ENCODE measurements around the gene MRPL18. TPM values are rescaled to one million over a fixed set of nuclear protein-coding genes. Genes with fewer than 3 reads are reported as not detected.

The MRPL18 gene
- total and polyA plus RNA-seq, 2 of the 4 experiments (the other 2 are of a cell fraction): 53.4 to 56.8 TPM

- no peak overlapping the region for H4K5ac ChIP-seq (ENCODE audit: low read depth, low read length)
- no peak overlapping the region for H3K4ac ChIP-seq (ENCODE audit: low read depth, low read length)
- H3K9me3 ChIP-seq (ENCODE audit: control insufficient read depth, insufficient read depth, low read length): peaks cover 2% of the 10 kb centered on the region; the same call in 1 of the 2 replicates
- H4K8ac ChIP-seq (ENCODE audit: low read depth in 2 of 2, low read length in 2 of 2): no peak overlapping the region
- H3K27me3 ChIP-seq (ENCODE audit: control insufficient read depth, insufficient read depth, low read length): peaks cover 27% of the 10 kb centered on the region
- no peak overlapping the region for H3K27ac ChIP-seq (ENCODE audit: insufficient read depth, low read length)
- TF ChIP-seq, protein P1, sequence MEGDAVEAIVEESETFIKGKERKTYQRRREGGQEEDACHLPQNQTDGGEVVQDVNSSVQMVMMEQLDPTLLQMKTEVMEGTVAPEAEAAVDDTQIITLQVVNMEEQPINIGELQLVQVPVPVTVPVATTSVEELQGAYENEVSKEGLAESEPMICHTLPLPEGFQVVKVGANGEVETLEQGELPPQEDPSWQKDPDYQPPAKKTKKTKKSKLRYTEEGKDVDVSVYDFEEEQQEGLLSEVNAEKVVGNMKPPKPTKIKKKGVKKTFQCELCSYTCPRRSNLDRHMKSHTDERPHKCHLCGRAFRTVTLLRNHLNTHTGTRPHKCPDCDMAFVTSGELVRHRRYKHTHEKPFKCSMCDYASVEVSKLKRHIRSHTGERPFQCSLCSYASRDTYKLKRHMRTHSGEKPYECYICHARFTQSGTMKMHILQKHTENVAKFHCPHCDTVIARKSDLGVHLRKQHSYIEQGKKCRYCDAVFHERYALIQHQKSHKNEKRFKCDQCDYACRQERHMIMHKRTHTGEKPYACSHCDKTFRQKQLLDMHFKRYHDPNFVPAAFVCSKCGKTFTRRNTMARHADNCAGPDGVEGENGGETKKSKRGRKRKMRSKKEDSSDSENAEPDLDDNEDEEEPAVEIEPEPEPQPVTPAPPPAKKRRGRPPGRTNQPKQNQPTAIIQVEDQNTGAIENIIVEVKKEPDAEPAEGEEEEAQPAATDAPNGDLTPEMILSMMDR (conservative IDR thresholded peaks at IDR 0.05; ENCODE audit: low read depth, low read length): no peak
- TF ChIP-seq MXI1 (IDR thresholded peaks at IDR 0.05; ENCODE audit: borderline replicate concordance, low read depth, low read length) (no peak), RAD21 (IDR thresholded peaks at IDR 0.05; ENCODE audit: low read length) (no peak), ELK1 (IDR thresholded peaks at IDR 0.05; ENCODE audit: borderline replicate concordance, low read depth, low read length) (no peak), SMC3 (IDR thresholded peaks at IDR 0.05; ENCODE audit: low read depth, low read length) (no peak), NFE2L2 (IDR thresholded peaks at IDR 0.05; ENCODE audit: low read depth, low read length) (no peak), RCOR1 (IDR thresholded peaks at IDR 0.05; ENCODE audit: insufficient replicate concordance, low read length) (no peak), RFX5 (IDR thresholded peaks at IDR 0.05; ENCODE audit: low read depth, low read length) (no peak), BHLHE40 (IDR thresholded peaks at IDR 0.05; ENCODE audit: low read depth, low read length) (no peak), MAZ (IDR thresholded peaks at IDR 0.05; ENCODE audit: borderline replicate concordance, low read depth, low read length) (no peak), FOS (IDR thresholded peaks at IDR 0.05; ENCODE audit: low read depth, low read length) (no peak), CEBPB (IDR thresholded peaks at IDR 0.05; ENCODE audit: low read depth, low read length) (no peak)
- TF ChIP-seq, protein P2, sequence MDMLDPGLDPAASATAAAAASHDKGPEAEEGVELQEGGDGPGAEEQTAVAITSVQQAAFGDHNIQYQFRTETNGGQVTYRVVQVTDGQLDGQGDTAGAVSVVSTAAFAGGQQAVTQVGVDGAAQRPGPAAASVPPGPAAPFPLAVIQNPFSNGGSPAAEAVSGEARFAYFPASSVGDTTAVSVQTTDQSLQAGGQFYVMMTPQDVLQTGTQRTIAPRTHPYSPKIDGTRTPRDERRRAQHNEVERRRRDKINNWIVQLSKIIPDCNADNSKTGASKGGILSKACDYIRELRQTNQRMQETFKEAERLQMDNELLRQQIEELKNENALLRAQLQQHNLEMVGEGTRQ (IDR thresholded peaks at IDR 0.05; ENCODE audit: low read depth, low read length): no peak
- no peak overlapping the region for H3K4me3 ChIP-seq (ENCODE audit: insufficient read depth, low read depth, low read length)
- H2AFZ ChIP-seq (replicated peaks; ENCODE audit: low read length, poor library complexity): peak overlapping the region; percentile 51
- H3K36me3 ChIP-seq (ENCODE audit: control insufficient read depth, insufficient read depth, low read length): no peaks in the 10 kb centered on the region
- H3K18ac ChIP-seq (ENCODE audit: low read depth, low read length): no peak overlapping the region
- H4K91ac ChIP-seq (ENCODE audit: insufficient read depth, low read depth, low read length): no peak overlapping the region
- no peak overlapping the region for H3K4me2 ChIP-seq (ENCODE audit: low read depth, low read length)
- intact Hi-C loops (cut with micrococcal nuclease): no loop called here
- no peak overlapping the region for H2BK5ac ChIP-seq (ENCODE audit: low read depth, low read length, poor library complexity, severe bottlenecking)
- peaks cover 2% of the 10 kb centered on the region; the same call in 1 of the 2 replicates for H3K4me1 ChIP-seq (ENCODE audit: control insufficient read depth, insufficient read depth, low read length)
- no peaks in the 10 kb centered on the region; the same call in 1 of the 2 replicates for H3K9me1 ChIP-seq (ENCODE audit: insufficient read depth, low read length)
- no peak overlapping the region for H2BK20ac ChIP-seq (ENCODE audit: low read depth, low read length)
- no peak overlapping the region for H2AK9ac ChIP-seq (replicated peaks; ENCODE audit: low read depth, low read length, poor library complexity)
- H2BK15ac ChIP-seq (ENCODE audit: low read depth, low read length): no peak overlapping the region
- H3K14ac ChIP-seq (replicated peaks; ENCODE audit: low read depth, low read length): no peak overlapping the region
- no peaks in the 10 kb centered on the region for H4K20me1 ChIP-seq (ENCODE audit: insufficient read depth, low read length)
- ATAC-seq (ENCODE audit: low read depth) (no peak), DNase-seq (no peak)
- no peak overlapping the region for H3K9ac ChIP-seq (ENCODE audit: low read depth, low read length)
- POLR2A ChIA-PET (ENCODE audit: unreplicated experiment): no interaction called here
- CTCF ChIA-PET: no interaction called here
- BruUV-seq (replicated peaks): no TSS peak
- 77% methylated on average over 7 of the region's 10 CpGs; no CpG with 5 or more reads in 1 of the 2 experiments for WGBS, 2 experiments (ENCODE audit: extremely low coverage in 2 of 2, insufficient read length in 1 of 2)
- no peak overlapping the region for H3K23ac ChIP-seq (ENCODE audit: low read depth, low read length)
- H2BK120ac ChIP-seq (ENCODE audit: low read depth, low read length): no peak overlapping the region
- H3K56ac ChIP-seq (ENCODE audit: extremely low read depth, insufficient read depth, low read length): no peak overlapping the region
- in situ Hi-C loops (cut with MboI; ENCODE audit: low sequenced_read_pairs): loop anchor here (25.0 kb wide), 1 partner anchor 634 kb away; no protein-coding TSS in a partner anchor
- dilution Hi-C loops (cut with HindIII; ENCODE audit: low sequenced_read_pairs, unreplicated experiment): no loop called here
- H2AK5ac ChIP-seq (ENCODE audit: low read depth, low read length): no peak overlapping the region
- H3K79me1 ChIP-seq (ENCODE audit: low read depth in 1 of 2, low read length in 2 of 2): no peaks in the 10 kb centered on the region
Observed at GRCh38 chr6:159821726-159822125, 31.5 kb downstream of the MRPL18 start.
